H1 (cell line): ENCODE measurements around the gene SLC20A1. TPM values are rescaled to one million over a fixed set of nuclear protein-coding genes. Genes with fewer than 3 reads are reported as not detected.

Experiments used
- CEBPB ChIP-seq: IDR thresholded peaks from 2 replicates; pipeline ENCODE4 v1.6.1; 2012; ENCODE audit warnings: low read depth, low read length
- SP4 ChIP-seq: IDR thresholded peaks from 2 replicates; pipeline ENCODE4 v1.6.1; 2012; ENCODE audit warnings: low read length, inconsistent platforms
- polyA plus RNA-seq, 7 experiments: library from polyadenylated mRNA; depleted of rRNA in 3 of 7; stranded (reverse) in 5 of 7; unstranded in 2 of 7; fragments of >200 nt in 5 of 7; fragments of 200-250 nt in 2 of 7; gene quantifications; 1 replicate in 5 of 7; 2 replicates in 1 of 7; 4 replicates in 1 of 7; pipeline versions ENCODE4 v1.2.1 to v1.2.3, GENCODE V29; 2011 to 2013; ENCODE audit warnings: missing spikeins in 2 of 7, mixed read lengths in 2 of 7
- total RNA-seq: library from RNA; stranded (reverse); fragmentation: NEBNext Ultra II Directional; extraction: Animal tissue kit (Norgen Biotek cat#: 25700); gene quantifications from 2 replicates; pipeline ENCODE4 v1.2.1, GENCODE V29; 2021

The SLC20A1 gene
- total and polyA plus RNA-seq, 2 of the 8 experiments (the other 6 are each of a cell fraction or from before 2014, with no cell fraction given), result 42.6 to 105 TPM

DNA sequence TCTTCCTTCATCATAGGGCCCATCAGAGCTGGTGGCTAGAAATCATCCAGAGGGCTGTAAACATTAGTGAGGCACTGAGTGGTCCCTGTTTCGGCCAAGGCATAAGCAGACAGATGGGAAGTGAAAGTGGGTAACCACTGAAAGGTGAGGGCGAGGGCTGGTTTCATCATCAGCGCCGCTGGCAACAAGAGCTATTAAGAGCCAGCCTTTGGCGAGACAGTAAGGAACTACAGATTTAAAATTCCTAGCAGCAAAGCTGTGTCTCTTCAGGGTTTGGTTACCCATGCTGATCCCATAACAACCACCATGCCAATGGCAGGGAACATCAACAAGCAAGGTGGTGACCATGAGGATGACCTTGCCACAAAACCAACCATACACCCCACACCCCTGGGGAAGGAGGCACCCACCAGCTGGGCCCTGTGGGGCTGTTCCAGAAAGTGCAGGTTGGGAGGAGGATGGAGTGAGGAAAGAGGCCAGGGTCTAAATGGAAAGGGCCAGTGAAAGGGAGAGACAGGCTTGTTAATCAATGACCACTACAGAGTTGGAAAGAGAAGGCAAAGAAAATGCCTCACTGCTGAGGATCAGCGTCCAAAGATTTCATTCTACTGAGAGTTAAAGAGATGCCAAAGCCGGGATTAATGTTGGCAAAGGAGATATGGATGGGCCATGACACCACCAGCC, 9.0 kb upstream of the SLC20A1 start (continued):
- TF ChIP-seq SP4 (no peak), CEBPB (no peak)
